Left forelimb (tissue), 1 donor: ENCODE data around the gene WDR82.
A peak's percentile ranks its signal among the peaks of the same experiment; 100 is the strongest.

Source experiments
- DNase-seq: peaks from one replicate; pipeline ENCODE4 v3.0.0-alpha.2; 2018; ENCODE audit warnings: low spot score

Gene WDR82

GRCh38 chr3:52222319-52223221 lies 55.9 kb downstream of the WDR82 start:
- DNase-seq = no peak

GRCh38 chr3:52221563-52222318 lies 56.7 kb downstream of the WDR82 start:
- DNase-seq = no peak

- no peak for DNase-seq
These were observed 57.3 kb downstream of the WDR82 start for GRCh38 chr3:52221141-52221562.

GRCh38 chr3:52220380-52221026 lies 57.9 kb downstream of the WDR82 start:
- DNase-seq = peak; percentile 88

GRCh38 chr3:52218937-52219650 lies 59.4 kb downstream of the WDR82 start:
- DNase-seq = no peak

- no peak for DNase-seq
These were observed 60.0 kb downstream of the WDR82 start for GRCh38 chr3:52218454-52218853.

- no peak for DNase-seq
These were observed 60.4 kb downstream of the WDR82 start for GRCh38 chr3:52218026-52218425.

GRCh38 chr3:52217409-52217805 lies 61.0 kb downstream of the WDR82 start:
- DNase-seq = no peak

- no peak for DNase-seq
These were observed 61.7 kb downstream of the WDR82 start for GRCh38 chr3:52216585-52217408.

GRCh38 chr3:52215351-52215750 lies 63.1 kb downstream of the WDR82 start:
- no peak for DNase-seq

- DNase-seq = no peak
These were observed 64.5 kb downstream of the WDR82 start for GRCh38 chr3:52213901-52214300.

- no peak for DNase-seq
These were observed 65.4 kb downstream of the WDR82 start for GRCh38 chr3:52213005-52213404.

- no peak for DNase-seq
These were observed 67.1 kb downstream of the WDR82 start for GRCh38 chr3:52211268-52211891.

GRCh38 chr3:52210550-52211046 lies 67.9 kb downstream of the WDR82 start:
- no peak for DNase-seq

GRCh38 chr3:52210037-52210436 lies 68.4 kb downstream of the WDR82 start:
- no peak for DNase-seq

GRCh38 chr3:52208556-52208955 lies 69.9 kb downstream of the WDR82 start:
- no peak for DNase-seq

GRCh38 chr3:52205727-52206372 lies 72.6 kb downstream of the WDR82 start:
- no peak for DNase-seq
